SK-N-SH treated with all-trans-retinoic acid at 6 μM for 48 hours (cell line): ENCODE data around the gene ST3GAL3.

ENCODE experiments used
- CSDC2 ChIP-seq: fragments of 250-450 bp; sonication (Bioruptor Pico); IDR thresholded peaks from 2 replicates; pipeline ENCODE4 v1.5.0; 2020; ENCODE audit warnings: mild to moderate bottlenecking, moderate library complexity
- ISL1 ChIP-seq: fragments of 250-450 bp; sonication (Bioruptor Pico); IDR thresholded peaks from 2 replicates; pipeline ENCODE4 v2.1.2; 2022; ENCODE audit warnings: mild to moderate bottlenecking, moderate library complexity
- OSR1 ChIP-seq: fragments of 250-450 bp; sonication (Bioruptor Pico); IDR thresholded peaks from 2 replicates; pipeline ENCODE4 v1.8.0; 2022; ENCODE audit warnings: moderate library complexity, mild to moderate bottlenecking, inconsistent platforms
- TCF4 ChIP-seq: fragments of 250-450 bp; sonication (Bioruptor Pico); IDR thresholded peaks from 2 replicates; pipeline ENCODE4 v1.8.0; 2021; ENCODE audit warnings: mild to moderate bottlenecking, moderate library complexity, borderline replicate concordance
- ZC3H10 ChIP-seq: fragments of 250-450 bp; sonication (Bioruptor Pico); IDR thresholded peaks from 2 replicates; pipeline ENCODE4 v1.5.1; 2021; ENCODE audit warnings: mild to moderate bottlenecking, moderate library complexity
- ZFP3 ChIP-seq: fragments of 250-450 bp; sonication (Bioruptor Pico); IDR thresholded peaks from 2 replicates; pipeline ENCODE4 v1.5.0; 2020; ENCODE audit warnings: mild to moderate bottlenecking, moderate library complexity
- ZNF70 ChIP-seq: fragments of 450-650 bp; formaldehyde crosslinking; IDR thresholded peaks from 2 replicates; pipeline ENCODE4 v1.5.0; 2020; ENCODE audit warnings: mild to moderate bottlenecking, moderate library complexity
- TF ChIP-seq, protein P1 (sequence below): fragments of 250-450 bp; sonication (Bioruptor Pico); IDR thresholded peaks from 2 replicates; pipeline ENCODE4 v1.8.0; 2020; ENCODE audit warnings: mild to moderate bottlenecking, moderate library complexity, borderline replicate concordance
- TF ChIP-seq, protein P2 (sequence below): fragments of 250-450 bp; sonication (Bioruptor Pico); IDR thresholded peaks from 2 replicates; pipeline ENCODE4 v1.8.0; 2021; ENCODE audit warnings: low read depth, mild to moderate bottlenecking, moderate library complexity, borderline replicate concordance

DNA sequence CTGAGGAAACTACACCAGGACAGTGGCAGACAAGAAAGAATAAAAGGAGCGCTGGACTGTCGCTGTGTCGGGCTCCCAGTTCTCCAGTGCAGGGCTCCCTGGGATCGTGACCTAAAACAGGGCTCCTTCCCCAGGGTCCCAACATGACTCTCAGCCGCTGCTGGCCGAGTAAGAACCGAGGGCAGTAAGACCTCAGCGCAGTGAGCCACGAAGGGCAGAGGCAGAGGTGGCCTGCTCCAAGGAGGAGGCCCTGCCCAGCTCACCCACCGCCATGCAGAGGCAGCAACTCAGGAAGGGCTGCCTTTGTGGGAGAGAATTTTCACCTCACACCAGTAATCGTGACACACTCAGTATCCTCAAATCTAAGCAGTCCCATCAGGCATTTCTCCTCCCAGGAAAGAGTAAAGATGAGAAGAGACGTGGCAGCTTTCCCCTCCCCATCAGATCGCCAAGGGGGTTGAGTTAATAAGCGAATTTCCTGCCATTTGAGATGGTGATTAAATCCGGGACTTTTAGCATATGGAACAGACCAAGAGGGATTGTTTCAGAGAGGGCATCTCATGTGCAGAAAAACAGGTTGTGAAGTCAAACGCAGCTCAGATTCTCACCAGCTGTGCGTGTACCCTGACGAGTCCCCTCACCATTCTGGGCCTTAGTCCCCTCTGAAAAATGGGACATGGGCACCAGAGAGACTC, 206.5 kb downstream of the ST3GAL3 start:
- TF ChIP-seq, protein P1, sequence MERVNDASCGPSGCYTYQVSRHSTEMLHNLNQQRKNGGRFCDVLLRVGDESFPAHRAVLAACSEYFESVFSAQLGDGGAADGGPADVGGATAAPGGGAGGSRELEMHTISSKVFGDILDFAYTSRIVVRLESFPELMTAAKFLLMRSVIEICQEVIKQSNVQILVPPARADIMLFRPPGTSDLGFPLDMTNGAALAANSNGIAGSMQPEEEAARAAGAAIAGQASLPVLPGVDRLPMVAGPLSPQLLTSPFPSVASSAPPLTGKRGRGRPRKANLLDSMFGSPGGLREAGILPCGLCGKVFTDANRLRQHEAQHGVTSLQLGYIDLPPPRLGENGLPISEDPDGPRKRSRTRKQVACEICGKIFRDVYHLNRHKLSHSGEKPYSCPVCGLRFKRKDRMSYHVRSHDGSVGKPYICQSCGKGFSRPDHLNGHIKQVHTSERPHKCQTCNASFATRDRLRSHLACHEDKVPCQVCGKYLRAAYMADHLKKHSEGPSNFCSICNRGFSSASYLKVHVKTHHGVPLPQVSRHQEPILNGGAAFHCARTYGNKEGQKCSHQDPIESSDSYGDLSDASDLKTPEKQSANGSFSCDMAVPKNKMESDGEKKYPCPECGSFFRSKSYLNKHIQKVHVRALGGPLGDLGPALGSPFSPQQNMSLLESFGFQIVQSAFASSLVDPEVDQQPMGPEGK (CRISPR knock-in tag): no peak
- TF ChIP-seq OSR1 (CRISPR knock-in tag): no peak
- TF ChIP-seq CSDC2 (CRISPR knock-in tag): no peak
- no peak for TF ChIP-seq ISL1 (CRISPR knock-in tag)
- no peak for TF ChIP-seq ZC3H10
- TF ChIP-seq ZNF70 (CRISPR knock-in tag): no peak
- TF ChIP-seq ZFP3 (CRISPR knock-in tag): no peak
- TF ChIP-seq TCF4 (CRISPR knock-in tag): no peak
- TF ChIP-seq, protein P2, sequence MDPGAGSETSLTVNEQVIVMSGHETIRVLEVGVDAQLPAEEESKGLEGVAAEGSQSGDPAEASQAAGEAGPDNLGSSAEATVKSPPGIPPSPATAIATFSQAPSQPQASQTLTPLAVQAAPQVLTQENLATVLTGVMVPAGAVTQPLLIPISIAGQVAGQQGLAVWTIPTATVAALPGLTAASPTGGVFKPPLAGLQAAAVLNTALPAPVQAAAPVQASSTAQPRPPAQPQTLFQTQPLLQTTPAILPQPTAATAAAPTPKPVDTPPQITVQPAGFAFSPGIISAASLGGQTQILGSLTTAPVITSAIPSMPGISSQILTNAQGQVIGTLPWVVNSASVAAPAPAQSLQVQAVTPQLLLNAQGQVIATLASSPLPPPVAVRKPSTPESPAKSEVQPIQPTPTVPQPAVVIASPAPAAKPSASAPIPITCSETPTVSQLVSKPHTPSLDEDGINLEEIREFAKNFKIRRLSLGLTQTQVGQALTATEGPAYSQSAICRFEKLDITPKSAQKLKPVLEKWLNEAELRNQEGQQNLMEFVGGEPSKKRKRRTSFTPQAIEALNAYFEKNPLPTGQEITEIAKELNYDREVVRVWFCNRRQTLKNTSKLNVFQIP (CRISPR knock-in tag): no peak
